Right cardiac atrium (tissue), 5 donors: ENCODE measurements around the gene SCUBE3. TPM values are rescaled to one million over a fixed set of nuclear protein-coding genes. Genes with fewer than 3 reads are reported as not detected.

Experiments
- ATAC-seq, 2 donors: fragments of 200-7000 bp; cut with Tn5 transposase; one replicate each; pipeline versions ENCODE4 v1.8.0 to v1.9.1; 2020; ENCODE audit warnings: moderate library complexity in 2 of 2, mild to moderate bottlenecking in 1 of 2
- DNase-seq, 3 donors: peaks; one replicate each; pipeline ENCODE4 v3.0.0-alpha.2; 2020
- H3K27ac ChIP-seq: one replicate; pipeline ENCODE4 v1.5.1; 2013; ENCODE audit warnings: mild to moderate bottlenecking, low read length, control low read depth, moderate library complexity
- H3K27me3 ChIP-seq: one replicate; pipeline ENCODE4 v1.6.1; 2013; ENCODE audit not compliant: control insufficient read depth, insufficient read depth
- H3K4me1 ChIP-seq: one replicate; pipeline ENCODE4 v1.6.1; 2013; ENCODE audit warnings: low read length; ENCODE audit not compliant: control insufficient read depth, insufficient read depth
- H3K4me3 ChIP-seq: one replicate; pipeline ENCODE4 v1.5.1; 2013; ENCODE audit warnings: low read length, control low read depth
- H3K9me3 ChIP-seq: one replicate; pipeline ENCODE4 v1.6.1; 2013; ENCODE audit warnings: low read length; ENCODE audit not compliant: control insufficient read depth
- whole genome bisulfite sequencing: extraction: QIAGEN DNeasy Blood & Tissue Kit; methylation state at CpG from one replicate; pipeline ENCODE4 v1.1.7; 2013; 5-methylcytosine and 5-hydroxymethylcytosine counted together
- intact Hi-C, 4 donors: fragments of 100-400 bp; cut with DNase I; formaldehyde crosslinking; loops; one replicate each; pipeline versions ENCODE4 v1.11.0 to v1.14.0; 2022 to 2023
- polyA plus RNA-seq: library from polyadenylated mRNA; stranded (reverse); fragments of 200-250 nt; gene quantifications from one replicate; pipeline ENCODE4 v1.2.3, GENCODE V29; 2013
- total RNA-seq, 4 donors: library from RNA; stranded (reverse); fragmentation: NEBNext Ultra II Directional; extraction: Animal tissue kit (Norgen Biotek cat#: 25700); gene quantifications; one replicate each; pipeline ENCODE4 v1.2.1, GENCODE V29; 2021
- donor health status: healthy with polysubstance abuse.
- donor health status: DM: no; HTN: yes; CAD: no.
- donor health status: DM: no; HTN: no; CAD: no.
- donor health status: DM: no; HTN: yes; CAD: no; lungs with severe emphysema.
- donor health status: DM: yes; HTN: yes; CAD: no.

The SCUBE3 gene
- total and polyA plus RNA-seq, 5 donors, result 0.25 to 0.86 (median 0.38) TPM

DNA sequence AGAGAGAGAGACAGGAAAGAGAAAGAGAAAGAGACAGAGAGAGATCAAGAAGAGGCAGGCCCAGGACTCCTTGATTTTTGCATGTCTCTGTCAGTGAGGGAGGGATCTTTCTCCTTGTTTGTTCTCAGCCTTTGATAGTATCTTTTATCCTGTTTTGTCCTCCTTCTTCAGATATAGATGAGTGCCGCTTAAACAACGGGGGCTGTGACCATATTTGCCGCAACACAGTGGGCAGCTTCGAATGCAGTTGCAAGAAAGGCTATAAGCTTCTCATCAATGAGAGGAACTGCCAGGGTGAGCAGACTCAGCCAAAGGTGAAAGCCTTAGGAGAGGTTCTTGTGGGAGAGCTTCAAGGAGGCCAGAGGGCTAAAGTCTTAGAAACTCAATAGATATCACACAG, 25.8 kb downstream of the SCUBE3 start:
- H3K27ac ChIP-seq, result no peak overlapping the region
- H3K4me1 ChIP-seq, result peaks cover 6% of the 10 kb centered on the region
- intact Hi-C loops, result loop anchor here in 2 of 4 donors (5.0 kb wide), 2 partner anchors 92 to 247 kb away; no protein-coding TSS in a partner anchor
- no peak overlapping the region for H3K4me3 ChIP-seq
- no peak for ATAC-seq
- no peaks in the 10 kb centered on the region for H3K27me3 ChIP-seq
- H3K9me3 ChIP-seq, result no peaks in the 10 kb centered on the region
- 86% methylated on average over 4 of the region's 4 CpGs for WGBS
- DNase-seq, result no peak

DNA sequence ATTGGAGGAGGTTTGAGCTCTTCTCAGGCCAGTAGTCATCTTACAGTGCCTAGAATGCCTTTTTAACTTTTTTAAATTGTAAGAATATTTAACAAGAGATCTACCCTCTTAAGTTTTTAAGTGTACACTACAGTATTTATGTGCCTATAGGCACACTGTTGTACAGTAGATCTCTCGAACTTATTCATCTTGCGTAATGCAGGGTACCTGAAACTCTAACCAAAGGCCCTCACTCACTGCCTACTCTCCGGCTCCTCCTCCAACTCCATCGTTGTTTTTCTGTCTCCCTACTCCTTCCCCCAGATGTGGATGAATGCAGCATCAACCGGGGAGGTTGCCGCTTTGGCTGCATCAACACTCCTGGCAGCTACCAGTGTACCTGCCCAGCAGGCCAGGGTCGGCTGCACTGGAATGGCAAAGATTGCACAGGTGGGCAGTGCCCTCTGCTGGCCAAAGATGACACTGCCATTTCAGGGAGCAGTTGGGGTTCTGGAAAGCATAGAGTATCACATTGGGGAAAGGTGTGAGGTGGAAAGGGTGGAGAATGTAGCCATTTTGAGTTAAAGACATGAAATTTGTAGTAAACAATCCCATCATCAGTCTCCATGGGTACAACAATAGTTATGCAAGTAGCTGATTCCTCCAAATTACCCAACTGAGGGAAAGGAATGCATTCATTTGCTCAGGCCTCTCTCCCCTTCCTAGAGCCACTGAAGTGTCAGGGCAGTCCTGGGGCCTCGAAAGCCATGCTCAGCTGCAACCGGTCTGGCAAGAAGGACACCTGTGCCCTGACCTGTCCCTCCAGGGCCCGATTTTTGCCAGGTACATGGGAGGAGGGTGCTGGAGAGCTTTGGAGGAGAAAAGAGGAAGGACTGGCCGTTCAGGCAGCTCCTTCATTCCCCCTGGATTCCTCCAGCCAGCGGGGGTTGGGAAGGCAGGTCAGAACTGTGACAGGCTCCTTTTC, 27.4 kb downstream of the SCUBE3 start:
- WGBS, result 45% methylated on average over 12 of the region's 12 CpGs
- H3K9me3 ChIP-seq, result no peaks in the 10 kb centered on the region
- peak; percentile 30 to 61 for ATAC-seq
- no peak overlapping the region for H3K27ac ChIP-seq
- H3K4me1 ChIP-seq, result peaks cover 6% of the 10 kb centered on the region
- H3K27me3 ChIP-seq, result no peaks in the 10 kb centered on the region
- intact Hi-C loops, result loop anchor here in 3 of 4 donors (2.0 to 10.0 kb wide), 3 partner anchors 96 to 256 kb away; partner anchors contain the start of gene TCP11 (in 1 of the 3)
- H3K4me3 ChIP-seq, result no peak overlapping the region
- peak; percentile 61 to 85 (median 85) for DNase-seq

DNA sequence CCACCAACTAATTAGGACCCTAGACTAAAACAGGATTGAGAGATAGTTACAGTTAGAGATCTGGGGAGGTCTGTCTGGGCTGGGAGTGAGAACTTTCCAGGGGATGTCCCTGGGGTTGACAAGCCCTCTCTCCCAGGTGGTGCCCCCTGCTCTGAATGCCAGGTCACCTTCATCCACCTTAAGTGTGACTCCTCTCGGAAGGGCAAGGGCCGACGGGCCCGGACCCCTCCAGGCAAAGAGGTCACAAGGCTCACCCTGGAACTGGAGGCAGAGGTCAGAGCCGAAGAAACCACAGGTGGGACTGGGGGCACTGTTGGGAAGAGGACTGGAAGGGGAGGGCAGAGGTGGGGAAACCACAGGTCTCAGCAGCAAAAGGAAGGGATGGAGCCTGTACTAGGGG, 28.7 kb downstream of the SCUBE3 start:
- H3K4me1 ChIP-seq, result peaks cover 6% of the 10 kb centered on the region
- 93% methylated on average over 5 of the region's 5 CpGs for WGBS

DNA sequence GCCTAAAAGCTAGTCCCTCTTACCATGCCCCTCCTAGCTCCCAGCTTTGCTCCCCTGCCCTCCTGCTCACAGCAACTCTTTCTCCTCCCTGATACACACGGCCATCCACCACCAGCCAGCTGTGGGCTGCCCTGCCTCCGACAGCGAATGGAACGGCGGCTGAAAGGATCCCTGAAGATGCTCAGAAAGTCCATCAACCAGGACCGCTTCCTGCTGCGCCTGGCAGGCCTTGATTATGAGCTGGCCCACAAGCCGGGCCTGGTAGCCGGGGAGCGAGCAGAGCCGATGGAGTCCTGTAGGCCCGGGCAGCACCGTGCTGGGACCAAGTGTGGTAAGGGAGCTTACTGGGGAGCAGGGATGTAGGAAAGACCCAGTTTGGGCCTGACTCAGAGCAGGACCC, 29.1 kb downstream of the SCUBE3 start:
- ATAC-seq (no peak), DNase-seq (no peak)
- no peaks in the 10 kb centered on the region for H3K9me3 ChIP-seq
- H3K27me3 ChIP-seq, result no peaks in the 10 kb centered on the region
- peaks cover 6% of the 10 kb centered on the region for H3K4me1 ChIP-seq
- no peak overlapping the region for H3K27ac ChIP-seq
- no peak overlapping the region for H3K4me3 ChIP-seq
- 94% methylated on average over 13 of the region's 13 CpGs for WGBS
- intact Hi-C loops, result loop anchor here in 2 of 4 donors (10.0 kb wide), 2 partner anchors 98 to 258 kb away; partner anchors contain the start of gene TCP11 (in 1 of the 2)

More for the DNA sequence above, 28.7 kb downstream of the SCUBE3 start:
- H3K27ac ChIP-seq, result no peak overlapping the region
- intact Hi-C loops, result loop anchor here in 2 of 4 donors (10.0 kb wide), 2 partner anchors 98 to 258 kb away; partner anchors contain the start of gene TCP11 (in 1 of the 2)
- DNase-seq, result no peak
- no peaks in the 10 kb centered on the region for H3K27me3 ChIP-seq
- no peaks in the 10 kb centered on the region for H3K9me3 ChIP-seq
- no peak for ATAC-seq
- H3K4me3 ChIP-seq, result no peak overlapping the region

DNA sequence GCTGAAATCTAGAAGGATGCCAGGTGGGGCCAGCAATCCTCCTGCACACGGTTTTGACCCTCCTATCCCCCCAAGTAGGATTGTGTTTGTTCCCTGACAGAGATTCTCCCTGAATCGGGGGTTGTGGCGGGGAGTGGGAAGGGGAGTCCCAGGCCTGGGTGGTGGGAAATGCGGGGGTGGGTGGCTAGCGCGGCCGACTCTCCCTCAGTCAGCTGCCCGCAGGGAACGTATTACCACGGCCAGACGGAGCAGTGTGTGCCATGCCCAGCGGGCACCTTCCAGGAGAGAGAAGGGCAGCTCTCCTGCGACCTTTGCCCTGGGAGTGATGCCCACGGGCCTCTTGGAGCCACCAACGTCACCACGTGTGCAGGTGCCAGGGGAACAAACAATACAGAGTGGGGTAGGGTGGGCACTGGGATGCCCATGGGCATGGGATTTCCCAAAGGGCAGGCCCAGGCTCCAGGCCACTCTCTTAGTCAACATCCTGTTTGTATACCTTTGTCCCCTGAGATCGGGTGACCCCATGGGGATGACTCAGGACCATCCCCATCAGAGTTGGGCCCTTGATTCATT, 29.7 kb downstream of the SCUBE3 start:
- Histone ChIP-seq H3K4me1 (peaks cover 6% of the 10 kb centered on the region), H3K4me3 (no peak overlapping the region), H3K27ac (no peak overlapping the region), H3K9me3 (no peaks in the 10 kb centered on the region), H3K27me3 (no peaks in the 10 kb centered on the region)
- ATAC-seq (no peak), DNase-seq (no peak)
- intact Hi-C loops, result loop anchor here in 2 of 4 donors (10.0 kb wide), 2 partner anchors 99 to 259 kb away; partner anchors contain the start of gene TCP11 (in 1 of the 2)
- 86% methylated on average over 17 of the region's 17 CpGs for WGBS

DNA sequence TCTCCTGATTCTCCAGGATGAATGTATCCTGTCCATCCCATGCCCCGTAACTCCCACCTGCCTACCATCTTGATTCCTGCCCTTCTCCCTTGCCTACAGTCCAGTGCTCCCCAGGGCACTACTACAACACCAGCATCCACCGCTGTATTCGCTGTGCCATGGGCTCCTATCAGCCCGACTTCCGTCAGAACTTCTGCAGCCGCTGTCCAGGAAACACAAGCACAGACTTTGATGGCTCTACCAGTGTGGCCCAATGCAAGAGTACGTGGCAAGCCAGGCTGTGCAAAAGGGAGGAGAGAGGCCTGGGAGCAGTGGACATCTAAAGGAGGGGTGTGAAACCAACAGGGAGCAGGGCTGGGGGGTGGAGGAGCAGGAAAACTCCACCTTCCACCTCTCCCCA, 30.8 kb downstream of the SCUBE3 start:
- H3K27me3 ChIP-seq, result no peaks in the 10 kb centered on the region
- no peak overlapping the region for H3K4me3 ChIP-seq
- no peak for ATAC-seq
- H3K9me3 ChIP-seq, result no peaks in the 10 kb centered on the region
- no peak for DNase-seq
- H3K27ac ChIP-seq, result no peak overlapping the region
- intact Hi-C loops, result loop anchor here in 2 of 4 donors (10.0 kb wide), 2 partner anchors 100 to 260 kb away; partner anchors contain the start of gene TCP11 (in 1 of the 2)
- 95% methylated on average over 7 of the region's 7 CpGs for WGBS
- peaks cover 8% of the 10 kb centered on the region for H3K4me1 ChIP-seq

DNA sequence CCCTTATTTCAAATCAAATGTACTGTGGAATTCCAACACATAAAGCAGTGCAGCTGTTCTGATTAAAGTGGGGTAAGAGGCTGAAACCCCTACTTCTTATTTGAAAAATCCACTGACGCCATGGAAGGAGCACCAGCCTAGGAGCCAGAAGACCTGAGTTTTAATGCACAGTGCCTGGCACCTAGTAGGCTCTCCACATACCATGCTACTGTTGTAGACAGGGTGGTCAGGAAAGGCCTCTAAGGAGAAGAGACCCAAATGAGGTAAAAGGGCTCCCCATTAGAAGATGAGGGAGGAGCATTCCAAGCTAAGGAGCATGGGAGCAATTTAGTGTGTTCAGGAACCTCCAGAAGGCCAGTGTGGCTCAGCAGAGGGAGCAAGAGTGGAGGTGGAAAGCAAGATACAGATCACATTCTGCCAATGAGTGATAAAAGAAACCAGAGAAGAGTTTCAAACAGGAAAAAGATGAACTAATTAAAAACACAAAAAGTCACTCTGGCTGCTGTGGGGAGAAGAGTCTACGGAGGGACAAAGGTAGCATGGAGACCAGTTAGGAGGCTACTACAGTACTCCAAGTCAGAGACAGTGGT, 34.0 kb downstream of the SCUBE3 start:
- intact Hi-C loops, result loop anchor here in 2 of 4 donors (10.0 kb wide), 2 partner anchors 103 to 263 kb away; partner anchors contain the start of gene TCP11 (in 1 of the 2)
- Histone ChIP-seq H3K27me3 (no peaks in the 10 kb centered on the region), H3K4me1 (peaks cover 9% of the 10 kb centered on the region), H3K27ac (no peak overlapping the region), H3K4me3 (no peak overlapping the region), H3K9me3 (no peaks in the 10 kb centered on the region)
- no peak for DNase-seq
- WGBS, result 94% methylated on average over 2 of the region's 2 CpGs
- ATAC-seq, result no peak

DNA sequence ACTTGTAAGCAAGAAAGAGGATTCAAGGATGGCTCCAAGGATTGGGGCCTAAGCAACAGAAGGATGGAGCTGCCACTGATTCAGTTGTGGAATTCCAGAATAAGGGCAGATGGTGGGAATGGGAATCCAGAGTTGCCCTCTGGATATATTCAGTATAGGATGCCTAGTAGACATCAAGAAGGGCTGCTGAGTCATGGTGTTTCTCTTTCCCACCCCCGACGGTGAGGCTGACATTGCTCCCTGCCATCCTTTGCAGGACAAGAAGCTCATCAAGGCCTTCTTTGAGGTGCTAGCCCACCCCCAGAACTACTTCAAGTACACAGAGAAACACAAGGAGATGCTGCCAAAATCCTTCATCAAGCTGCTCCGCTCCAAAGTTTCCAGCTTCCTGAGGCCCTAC, 34.5 kb downstream of the SCUBE3 start:
- H3K9me3 ChIP-seq, result no peaks in the 10 kb centered on the region
- ATAC-seq (no peak), DNase-seq (no peak)
- peaks cover 9% of the 10 kb centered on the region for H3K4me1 ChIP-seq
- H3K4me3 ChIP-seq, result no peak overlapping the region
- 51% methylated on average over 3 of the region's 3 CpGs for WGBS
- H3K27ac ChIP-seq, result no peak overlapping the region
- H3K27me3 ChIP-seq, result no peaks in the 10 kb centered on the region
- intact Hi-C loops, result loop anchor here in 2 of 4 donors (10.0 kb wide), 2 partner anchors 103 to 263 kb away; partner anchors contain the start of gene TCP11 (in 1 of the 2)

DNA sequence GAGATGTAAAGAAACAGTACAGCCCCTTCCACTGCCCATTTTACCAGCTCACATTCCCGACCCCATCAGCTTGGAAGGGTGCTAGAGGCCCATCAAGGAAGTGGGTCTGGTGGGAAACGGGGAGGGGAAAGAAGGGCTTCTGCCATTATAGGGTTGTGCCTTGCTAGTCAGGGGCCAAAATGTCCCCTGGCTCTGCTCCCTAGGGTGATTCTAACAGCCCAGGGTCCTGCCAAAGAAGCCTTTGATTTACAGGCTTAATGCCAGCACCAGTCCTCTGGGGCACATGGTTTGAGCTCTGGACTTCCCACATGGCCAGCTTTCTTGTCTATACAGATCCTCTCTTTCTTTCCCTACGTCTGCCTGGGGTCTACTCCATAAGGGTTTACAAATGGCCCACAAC, 35.2 kb downstream of the SCUBE3 start:
- peak; percentile 9 to 13 for ATAC-seq
- H3K9me3 ChIP-seq, result no peaks in the 10 kb centered on the region
- H3K4me3 ChIP-seq, result no peak overlapping the region
- intact Hi-C loops, result loop anchor here in 2 of 4 donors (10.0 kb wide), 2 partner anchors 104 to 264 kb away; partner anchors contain the start of gene TCP11 (in 1 of the 2)
- 61% methylated on average over 3 of the region's 3 CpGs for WGBS
- no peak for DNase-seq
- H3K27ac ChIP-seq, result no peak overlapping the region
- no peaks in the 10 kb centered on the region for H3K27me3 ChIP-seq
- peaks cover 9% of the 10 kb centered on the region for H3K4me1 ChIP-seq

DNA sequence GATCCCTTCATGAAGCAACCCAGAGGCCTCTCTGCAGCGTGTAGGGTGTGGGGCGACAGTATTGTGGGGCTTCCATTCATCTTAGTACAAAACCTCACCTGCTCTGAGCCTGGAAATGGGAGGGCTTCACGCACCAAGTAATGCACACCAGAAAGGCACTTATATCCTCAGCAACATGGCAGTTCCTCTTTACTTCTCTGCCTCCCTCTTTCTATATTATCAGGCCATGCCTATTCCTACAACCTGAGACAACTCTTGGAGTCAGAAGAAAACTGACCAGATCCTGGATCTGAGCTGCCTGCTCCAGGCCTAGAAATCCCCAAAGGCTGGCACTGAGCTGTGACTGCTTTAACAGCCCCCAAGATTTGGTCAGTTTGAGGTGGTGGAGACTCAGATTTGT, 38.2 kb downstream of the SCUBE3 start:
- DNase-seq, result no peak
- intact Hi-C loops, result no loop called here
- Histone ChIP-seq H3K27ac (no peak overlapping the region), H3K9me3 (no peaks in the 10 kb centered on the region), H3K27me3 (no peaks in the 10 kb centered on the region), H3K4me3 (no peak overlapping the region), H3K4me1 (peaks cover 9% of the 10 kb centered on the region)
- ATAC-seq, result no peak
- WGBS, result 100% methylated on average over 3 of the region's 3 CpGs
